Measurements from ENCODE around the gene UBR1. TPM values are rescaled to one million over a fixed set of nuclear protein-coding genes. Genes with fewer than 3 reads are reported as not detected.

Gene UBR1
- total RNA-seq, 1 experiment from 2014 or later: 22.2 TPM

DNA sequence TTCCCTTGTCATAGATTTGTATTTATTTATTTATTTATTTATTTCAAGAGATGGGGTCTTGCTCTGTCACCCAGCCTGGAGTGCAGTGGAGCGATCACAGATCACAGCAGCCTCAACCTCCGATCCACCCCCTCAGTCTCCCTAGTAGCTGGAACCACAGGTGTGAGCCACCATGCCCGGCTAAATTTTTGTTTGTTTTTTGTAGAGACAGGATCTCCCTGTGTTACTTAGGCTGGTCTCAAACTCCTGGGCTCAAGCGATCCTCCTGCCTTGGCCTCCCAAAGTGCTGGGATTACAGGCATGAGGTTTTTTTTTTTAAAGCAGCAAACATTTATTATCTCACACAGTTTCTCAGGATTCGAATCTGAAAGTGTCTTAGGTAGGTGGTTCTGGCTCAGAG lies 187.8 kb downstream of the UBR1 start:
- Mint-ChIP-seq H3K4me3 (no peak overlapping the region), H3K9me3 (no peaks in the 10 kb centered on the region), H3K4me1 (peaks cover 14 to 19% of the 10 kb centered on the region in 2 experiments), H3K27me3 (ENCODE audit: low read depth) (peaks cover 12% of the 10 kb centered on the region), H3K36me3 (ENCODE audit: insufficient read depth in 1 of 3, low read depth in 3 of 3) (no peaks in the 10 kb centered on the region), H3K27ac (no peak overlapping the region)
- H2BK15ac ChIP-seq (ENCODE audit: low read depth, low read length): no peak overlapping the region
- peaks cover 4% of the 10 kb centered on the region for H3K23me2 ChIP-seq (ENCODE audit: insufficient read length, low read depth, low read length, poor library complexity, severe bottlenecking)
- H2BK120ac ChIP-seq (ENCODE audit: low read depth, low read length, poor library complexity, severe bottlenecking): no peak overlapping the region
- H3K4ac ChIP-seq (ENCODE audit: low read depth, low read length): no peak overlapping the region
- TF ChIP-seq, protein P1, sequence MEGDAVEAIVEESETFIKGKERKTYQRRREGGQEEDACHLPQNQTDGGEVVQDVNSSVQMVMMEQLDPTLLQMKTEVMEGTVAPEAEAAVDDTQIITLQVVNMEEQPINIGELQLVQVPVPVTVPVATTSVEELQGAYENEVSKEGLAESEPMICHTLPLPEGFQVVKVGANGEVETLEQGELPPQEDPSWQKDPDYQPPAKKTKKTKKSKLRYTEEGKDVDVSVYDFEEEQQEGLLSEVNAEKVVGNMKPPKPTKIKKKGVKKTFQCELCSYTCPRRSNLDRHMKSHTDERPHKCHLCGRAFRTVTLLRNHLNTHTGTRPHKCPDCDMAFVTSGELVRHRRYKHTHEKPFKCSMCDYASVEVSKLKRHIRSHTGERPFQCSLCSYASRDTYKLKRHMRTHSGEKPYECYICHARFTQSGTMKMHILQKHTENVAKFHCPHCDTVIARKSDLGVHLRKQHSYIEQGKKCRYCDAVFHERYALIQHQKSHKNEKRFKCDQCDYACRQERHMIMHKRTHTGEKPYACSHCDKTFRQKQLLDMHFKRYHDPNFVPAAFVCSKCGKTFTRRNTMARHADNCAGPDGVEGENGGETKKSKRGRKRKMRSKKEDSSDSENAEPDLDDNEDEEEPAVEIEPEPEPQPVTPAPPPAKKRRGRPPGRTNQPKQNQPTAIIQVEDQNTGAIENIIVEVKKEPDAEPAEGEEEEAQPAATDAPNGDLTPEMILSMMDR (conservative IDR thresholded peaks at IDR 0.05): no peak
- no peak overlapping the region for H3K27ac ChIP-seq (ENCODE audit: insufficient read length, low read depth, low read length)
- WGBS (ENCODE audit: extremely low coverage, insufficient read length, low lambda C conversion rate): no CpG with 5 or more reads among the region's 5 CpGs
- H3K4me2 ChIP-seq (ENCODE audit: insufficient read depth, insufficient read length, low read length): no peak overlapping the region
- H2AFZ ChIP-seq (ENCODE audit: low read length): no peak overlapping the region
- no peaks in the 10 kb centered on the region for H3K9me3 ChIP-seq (ENCODE audit: control insufficient read depth, low read depth, low read length)
- no peak overlapping the region for H3K14ac ChIP-seq (ENCODE audit: insufficient read depth, low read length)
- no peak overlapping the region for H2BK20ac ChIP-seq (ENCODE audit: low read depth, low read length, poor library complexity, severe bottlenecking)
- no peak overlapping the region for H3K18ac ChIP-seq (ENCODE audit: insufficient read length, low read depth, low read length)
- no peak overlapping the region for H2BK12ac ChIP-seq (ENCODE audit: insufficient read length, low read depth, low read length)
- no peaks in the 10 kb centered on the region for H3K4me1 ChIP-seq (ENCODE audit: insufficient read depth, low read length)
- no peak overlapping the region for H3T11ph ChIP-seq (ENCODE audit: low read length)
- no peak overlapping the region for H4K5ac ChIP-seq (ENCODE audit: insufficient read length, low read depth, low read length)
- no peak overlapping the region for H4K8ac ChIP-seq (replicated peaks; ENCODE audit: insufficient read length, low read depth, low read length)
- peaks cover 3% of the 10 kb centered on the region for H3K79me1 ChIP-seq (ENCODE audit: insufficient read depth, low read depth, low read length, poor library complexity, severe bottlenecking)
- no peak overlapping the region for H2AK5ac ChIP-seq (ENCODE audit: insufficient read length, low read length)
- no peak overlapping the region for H3K9ac ChIP-seq (ENCODE audit: extremely low read depth, insufficient read length, low read length)
- H4K91ac ChIP-seq (ENCODE audit: insufficient read length, low read depth, low read length): no peak overlapping the region
- H3K27me3 ChIP-seq (ENCODE audit: insufficient read depth, low read length): no peaks in the 10 kb centered on the region
- H2BK5ac ChIP-seq (ENCODE audit: insufficient read length, low read length): no peak overlapping the region
- peaks cover 2% of the 10 kb centered on the region; the same call in 1 of the 2 replicates for H3K79me2 ChIP-seq (ENCODE audit: insufficient read depth, low read length)
- DNase-seq: no peak
- no peaks in the 10 kb centered on the region for H4K20me1 ChIP-seq (ENCODE audit: control insufficient read depth, insufficient read depth, insufficient read length)
- no peak overlapping the region for H3K23ac ChIP-seq (ENCODE audit: insufficient read length, low read depth, low read length)
- no peak overlapping the region for H3K56ac ChIP-seq (ENCODE audit: insufficient read length, low read depth, low read length)
